ENCODE measurements around the gene ARHGAP26. TPM values are rescaled to one million over a fixed set of nuclear protein-coding genes. Genes with fewer than 3 reads are reported as not detected.

Gene ARHGAP26
- polyA plus RNA-seq, 1 donor from 2014 or later: 0.83 TPM

- H2AFZ ChIP-seq (ENCODE audit: low read depth, low read length): no peak overlapping the region
- no peak overlapping the region for H3K9ac ChIP-seq (ENCODE audit: low read length)
- no peak overlapping the region for H3K4me2 ChIP-seq (ENCODE audit: low read length)
- no peak overlapping the region for H3K27ac ChIP-seq (ENCODE audit: low read length)
- no peaks in the 10 kb centered on the region for H3K9me2 ChIP-seq (ENCODE audit: insufficient read depth, low read length)
- H3K4me3 ChIP-seq (ENCODE audit: low read length): no peak overlapping the region
- no peaks in the 10 kb centered on the region for H3K9me3 ChIP-seq (ENCODE audit: low read length)
- no peaks in the 10 kb centered on the region for H3K36me3 ChIP-seq (ENCODE audit: insufficient read depth, low read length)
- TF ChIP-seq EP300 (conservative IDR thresholded peaks at IDR 0.05; ENCODE audit: poor library complexity, severe bottlenecking) (no peak), EZH2 (IDR thresholded peaks at IDR 0.05; ENCODE audit: borderline replicate concordance, insufficient read depth, low read length, poor library complexity, severe bottlenecking) (no peak), POLR2AphosphoS5 (IDR thresholded peaks at IDR 0.05) (no peak), TAF1 (IDR thresholded peaks at IDR 0.05; ENCODE audit: low read depth) (no peak), SMC3 (conservative IDR thresholded peaks at IDR 0.05; ENCODE audit: poor library complexity) (no peak), RAD21 (conservative IDR thresholded peaks at IDR 0.05) (no peak), MXI1 (conservative IDR thresholded peaks at IDR 0.05; ENCODE audit: poor library complexity, severe bottlenecking) (no peak)
- TF ChIP-seq, protein P1, sequence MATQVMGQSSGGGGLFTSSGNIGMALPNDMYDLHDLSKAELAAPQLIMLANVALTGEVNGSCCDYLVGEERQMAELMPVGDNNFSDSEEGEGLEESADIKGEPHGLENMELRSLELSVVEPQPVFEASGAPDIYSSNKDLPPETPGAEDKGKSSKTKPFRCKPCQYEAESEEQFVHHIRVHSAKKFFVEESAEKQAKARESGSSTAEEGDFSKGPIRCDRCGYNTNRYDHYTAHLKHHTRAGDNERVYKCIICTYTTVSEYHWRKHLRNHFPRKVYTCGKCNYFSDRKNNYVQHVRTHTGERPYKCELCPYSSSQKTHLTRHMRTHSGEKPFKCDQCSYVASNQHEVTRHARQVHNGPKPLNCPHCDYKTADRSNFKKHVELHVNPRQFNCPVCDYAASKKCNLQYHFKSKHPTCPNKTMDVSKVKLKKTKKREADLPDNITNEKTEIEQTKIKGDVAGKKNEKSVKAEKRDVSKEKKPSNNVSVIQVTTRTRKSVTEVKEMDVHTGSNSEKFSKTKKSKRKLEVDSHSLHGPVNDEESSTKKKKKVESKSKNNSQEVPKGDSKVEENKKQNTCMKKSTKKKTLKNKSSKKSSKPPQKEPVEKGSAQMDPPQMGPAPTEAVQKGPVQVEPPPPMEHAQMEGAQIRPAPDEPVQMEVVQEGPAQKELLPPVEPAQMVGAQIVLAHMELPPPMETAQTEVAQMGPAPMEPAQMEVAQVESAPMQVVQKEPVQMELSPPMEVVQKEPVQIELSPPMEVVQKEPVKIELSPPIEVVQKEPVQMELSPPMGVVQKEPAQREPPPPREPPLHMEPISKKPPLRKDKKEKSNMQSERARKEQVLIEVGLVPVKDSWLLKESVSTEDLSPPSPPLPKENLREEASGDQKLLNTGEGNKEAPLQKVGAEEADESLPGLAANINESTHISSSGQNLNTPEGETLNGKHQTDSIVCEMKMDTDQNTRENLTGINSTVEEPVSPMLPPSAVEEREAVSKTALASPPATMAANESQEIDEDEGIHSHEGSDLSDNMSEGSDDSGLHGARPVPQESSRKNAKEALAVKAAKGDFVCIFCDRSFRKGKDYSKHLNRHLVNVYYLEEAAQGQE (IDR thresholded peaks at IDR 0.05; ENCODE audit: borderline replicate concordance): no peak
- TF ChIP-seq, protein P2, sequence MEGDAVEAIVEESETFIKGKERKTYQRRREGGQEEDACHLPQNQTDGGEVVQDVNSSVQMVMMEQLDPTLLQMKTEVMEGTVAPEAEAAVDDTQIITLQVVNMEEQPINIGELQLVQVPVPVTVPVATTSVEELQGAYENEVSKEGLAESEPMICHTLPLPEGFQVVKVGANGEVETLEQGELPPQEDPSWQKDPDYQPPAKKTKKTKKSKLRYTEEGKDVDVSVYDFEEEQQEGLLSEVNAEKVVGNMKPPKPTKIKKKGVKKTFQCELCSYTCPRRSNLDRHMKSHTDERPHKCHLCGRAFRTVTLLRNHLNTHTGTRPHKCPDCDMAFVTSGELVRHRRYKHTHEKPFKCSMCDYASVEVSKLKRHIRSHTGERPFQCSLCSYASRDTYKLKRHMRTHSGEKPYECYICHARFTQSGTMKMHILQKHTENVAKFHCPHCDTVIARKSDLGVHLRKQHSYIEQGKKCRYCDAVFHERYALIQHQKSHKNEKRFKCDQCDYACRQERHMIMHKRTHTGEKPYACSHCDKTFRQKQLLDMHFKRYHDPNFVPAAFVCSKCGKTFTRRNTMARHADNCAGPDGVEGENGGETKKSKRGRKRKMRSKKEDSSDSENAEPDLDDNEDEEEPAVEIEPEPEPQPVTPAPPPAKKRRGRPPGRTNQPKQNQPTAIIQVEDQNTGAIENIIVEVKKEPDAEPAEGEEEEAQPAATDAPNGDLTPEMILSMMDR (IDR thresholded peaks at IDR 0.05; ENCODE audit: poor library complexity, severe bottlenecking): no peak
- no peaks in the 10 kb centered on the region for H3F3A ChIP-seq (ENCODE audit: insufficient read depth, low read length, poor library complexity, severe bottlenecking)
- H4K20me1 ChIP-seq (ENCODE audit: insufficient read depth): no peaks in the 10 kb centered on the region
- H3K27me3 ChIP-seq (ENCODE audit: insufficient read depth, low read depth, low read length): no peaks in the 10 kb centered on the region
- no peaks in the 10 kb centered on the region for H3K79me2 ChIP-seq (replicated peaks; ENCODE audit: insufficient read depth, low read length)
Observed at GRCh38 chr5:142851731-142852130, 81.6 kb downstream of the ARHGAP26 start.

DNA sequence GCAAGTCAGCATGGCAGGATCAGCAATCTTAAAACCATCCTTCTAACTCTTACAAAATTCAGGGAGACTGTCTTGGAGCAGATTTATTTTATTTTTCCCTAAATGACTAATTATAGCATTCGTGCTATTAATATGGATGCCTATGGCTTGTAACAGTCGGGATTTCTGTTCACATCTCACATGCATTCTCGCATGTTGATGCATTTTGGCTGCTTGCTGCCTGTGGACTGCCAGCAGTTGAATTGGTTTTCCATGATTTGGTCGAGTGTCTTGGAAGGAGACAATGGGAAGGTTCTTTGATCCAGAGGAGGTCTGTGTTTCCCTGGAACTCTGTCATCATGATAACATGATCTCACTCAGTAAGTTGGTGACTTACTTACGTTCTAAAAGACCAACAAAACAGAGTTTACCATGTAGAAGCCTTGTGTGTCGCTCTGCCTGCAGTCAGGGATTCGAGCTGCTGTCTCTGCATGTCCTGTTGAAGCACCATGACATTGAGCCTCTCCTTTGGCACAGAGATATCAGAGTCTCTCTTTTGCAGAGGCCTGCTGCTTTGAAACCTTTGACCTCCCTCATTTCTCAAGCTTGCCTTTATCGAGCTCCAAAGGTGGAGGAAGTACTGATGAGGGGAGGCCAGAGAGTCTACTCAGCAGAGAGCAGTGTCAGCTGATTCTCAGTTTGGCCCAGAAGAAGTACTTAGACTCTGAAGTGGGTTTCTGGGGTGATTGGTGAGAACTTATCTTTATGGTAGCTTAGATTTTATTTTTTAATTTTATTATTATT is 82.4 kb downstream of the ARHGAP26 start:
- Histone ChIP-seq H3K79me2 (replicated peaks; ENCODE audit: insufficient read depth, low read length) (no peaks in the 10 kb centered on the region), H3F3A (ENCODE audit: insufficient read depth, low read length, poor library complexity, severe bottlenecking) (no peaks in the 10 kb centered on the region), H3K4me2 (ENCODE audit: low read length) (no peak overlapping the region), H3K27me3 (ENCODE audit: insufficient read depth, low read depth, low read length) (no peaks in the 10 kb centered on the region), H3K9me2 (ENCODE audit: insufficient read depth, low read length) (no peaks in the 10 kb centered on the region), H3K27ac (ENCODE audit: low read length) (no peak overlapping the region), H3K4me3 (ENCODE audit: low read length) (no peak overlapping the region), H3K36me3 (ENCODE audit: insufficient read depth, low read length) (no peaks in the 10 kb centered on the region), H4K20me1 (ENCODE audit: insufficient read depth) (no peaks in the 10 kb centered on the region), H3K9me3 (ENCODE audit: low read length) (no peaks in the 10 kb centered on the region), H2AFZ (ENCODE audit: low read depth, low read length) (no peak overlapping the region), H3K9ac (ENCODE audit: low read length) (no peak overlapping the region)
- no peak for TF ChIP-seq POLR2AphosphoS5 (IDR thresholded peaks at IDR 0.05)
- TF ChIP-seq, protein P2 (IDR thresholded peaks at IDR 0.05; ENCODE audit: poor library complexity, severe bottlenecking): no peak
- TF ChIP-seq EZH2 (IDR thresholded peaks at IDR 0.05; ENCODE audit: borderline replicate concordance, insufficient read depth, low read length, poor library complexity, severe bottlenecking): no peak
- no peak for TF ChIP-seq TAF1 (IDR thresholded peaks at IDR 0.05; ENCODE audit: low read depth)
- no peak for TF ChIP-seq EP300 (conservative IDR thresholded peaks at IDR 0.05; ENCODE audit: poor library complexity, severe bottlenecking)
- no peak for TF ChIP-seq MXI1 (conservative IDR thresholded peaks at IDR 0.05; ENCODE audit: poor library complexity, severe bottlenecking)
- TF ChIP-seq RAD21 (conservative IDR thresholded peaks at IDR 0.05): no peak
- TF ChIP-seq, protein P1 (IDR thresholded peaks at IDR 0.05; ENCODE audit: borderline replicate concordance): no peak
- no peak for TF ChIP-seq SMC3 (conservative IDR thresholded peaks at IDR 0.05; ENCODE audit: poor library complexity)
